Dendritic cell treated with granulocyte-macrophage colony-stimulating factor and Interleukin-4, amounts not matched to agents 40 ng/mL and 50 ng/mL, for 4 days (primary cell): ENCODE measurements around the gene SLC7A9.

Source experiments
- H3K27ac Mint-ChIP-seq: one replicate; pipeline ENCODE4 v1.8.0; 2022; ENCODE audit warnings: mild to moderate bottlenecking, mixed read lengths
- H3K27me3 Mint-ChIP-seq: one replicate; pipeline ENCODE4 v1.8.0; 2022; ENCODE audit warnings: mild to moderate bottlenecking, mixed read lengths
- H3K36me3 Mint-ChIP-seq: one replicate; pipeline ENCODE4 v1.8.0; 2022; ENCODE audit warnings: low read depth, mixed read lengths
- H3K4me1 Mint-ChIP-seq: one replicate; pipeline ENCODE4 v1.8.0; 2022; ENCODE audit warnings: low read depth, mixed read lengths
- H3K4me3 Mint-ChIP-seq: one replicate; pipeline ENCODE4 v1.8.0; 2022; ENCODE audit warnings: mild to moderate bottlenecking, moderate library complexity, mixed read lengths
- H3K9me3 Mint-ChIP-seq: one replicate; pipeline ENCODE4 v1.8.0; 2022; ENCODE audit warnings: mixed read lengths
- intact Hi-C: fragments of 100-400 bp; cut with micrococcal nuclease; formaldehyde crosslinking; loops from one replicate; pipeline ENCODE4 v1.15.0; 2022

Gene SLC7A9

DNA sequence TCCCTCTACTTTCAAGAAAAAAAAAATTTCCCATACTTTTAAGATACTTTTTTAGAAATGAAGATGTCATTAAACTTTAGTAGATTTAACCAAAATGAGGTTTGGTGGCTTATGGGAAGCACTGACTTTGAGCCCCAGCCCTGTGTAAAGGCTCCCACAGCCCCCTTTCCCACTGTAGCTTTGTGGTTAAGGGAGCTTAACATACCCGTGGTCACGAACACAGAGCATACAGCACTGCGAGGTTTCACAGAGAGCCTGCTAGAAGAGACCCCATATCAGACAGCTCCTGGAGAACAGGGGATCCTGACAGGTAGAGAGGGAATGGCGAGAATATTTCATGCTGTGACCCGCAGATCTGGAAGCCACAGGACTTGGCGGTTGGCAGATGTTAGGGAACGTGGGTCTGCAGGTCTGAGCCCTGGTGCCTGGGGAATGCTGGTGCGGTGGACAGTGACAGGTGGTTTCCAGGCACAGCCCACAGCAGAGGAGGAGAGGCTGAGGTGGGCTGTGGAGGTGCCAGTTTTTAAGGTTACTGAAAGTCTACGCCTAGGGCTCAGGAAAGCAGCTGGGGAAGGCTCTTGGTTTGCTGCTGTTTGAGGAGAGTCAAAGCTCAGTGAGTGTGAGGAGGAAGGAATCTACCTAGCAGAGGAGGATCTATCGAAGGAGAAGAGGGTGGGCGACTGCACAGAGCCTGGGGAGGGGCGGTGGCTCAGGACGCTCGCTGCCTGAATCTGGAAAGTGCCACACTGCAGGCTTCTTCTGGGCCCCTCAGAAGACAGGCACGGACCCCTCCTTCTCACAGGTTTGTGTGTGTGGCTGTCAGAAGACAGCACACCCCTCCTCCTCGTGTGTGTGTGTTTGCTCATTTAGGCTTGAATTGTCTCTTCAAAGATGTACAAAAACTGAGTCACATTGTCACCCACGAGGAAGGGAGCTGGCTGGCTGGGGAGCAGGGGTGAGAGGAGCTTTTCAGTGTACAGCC is 49.9 kb downstream of the SLC7A9 start:
- H3K4me3 Mint-ChIP-seq = no peak overlapping the region
- no peaks in the 10 kb centered on the region for H3K36me3 Mint-ChIP-seq
- peaks cover 22% of the 10 kb centered on the region for H3K27me3 Mint-ChIP-seq
- no peaks in the 10 kb centered on the region for H3K4me1 Mint-ChIP-seq
- intact Hi-C loops = no loop called here
- H3K9me3 Mint-ChIP-seq = no peaks in the 10 kb centered on the region
- H3K27ac Mint-ChIP-seq = no peak overlapping the region

DNA sequence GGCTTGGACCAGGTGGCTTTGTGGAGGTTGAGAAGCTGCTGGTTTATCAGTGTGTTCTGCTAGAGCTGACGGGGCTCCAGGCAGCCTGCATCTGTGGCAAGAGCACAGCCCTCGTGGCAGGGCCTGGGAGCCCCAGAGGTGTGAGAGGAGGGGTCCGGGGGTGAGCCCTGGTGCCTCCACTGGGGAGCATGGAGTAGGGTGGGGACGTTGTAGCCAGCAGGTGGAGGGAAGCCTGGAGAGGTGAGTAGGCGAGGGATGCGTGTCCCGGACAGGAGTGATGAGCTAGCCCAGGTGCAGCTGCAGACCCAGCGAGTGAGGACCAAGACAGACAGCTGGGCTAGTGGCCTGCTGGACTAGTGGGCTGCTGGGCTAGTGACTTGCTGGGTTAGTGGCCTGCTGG is 51.0 kb downstream of the SLC7A9 start:
- H3K4me1 Mint-ChIP-seq = no peaks in the 10 kb centered on the region
- H3K27ac Mint-ChIP-seq = no peak overlapping the region
- no peaks in the 10 kb centered on the region for H3K36me3 Mint-ChIP-seq
- peaks cover 12% of the 10 kb centered on the region for H3K27me3 Mint-ChIP-seq
- no peak overlapping the region for H3K4me3 Mint-ChIP-seq
- intact Hi-C loops = no loop called here
- H3K9me3 Mint-ChIP-seq = no peaks in the 10 kb centered on the region

DNA sequence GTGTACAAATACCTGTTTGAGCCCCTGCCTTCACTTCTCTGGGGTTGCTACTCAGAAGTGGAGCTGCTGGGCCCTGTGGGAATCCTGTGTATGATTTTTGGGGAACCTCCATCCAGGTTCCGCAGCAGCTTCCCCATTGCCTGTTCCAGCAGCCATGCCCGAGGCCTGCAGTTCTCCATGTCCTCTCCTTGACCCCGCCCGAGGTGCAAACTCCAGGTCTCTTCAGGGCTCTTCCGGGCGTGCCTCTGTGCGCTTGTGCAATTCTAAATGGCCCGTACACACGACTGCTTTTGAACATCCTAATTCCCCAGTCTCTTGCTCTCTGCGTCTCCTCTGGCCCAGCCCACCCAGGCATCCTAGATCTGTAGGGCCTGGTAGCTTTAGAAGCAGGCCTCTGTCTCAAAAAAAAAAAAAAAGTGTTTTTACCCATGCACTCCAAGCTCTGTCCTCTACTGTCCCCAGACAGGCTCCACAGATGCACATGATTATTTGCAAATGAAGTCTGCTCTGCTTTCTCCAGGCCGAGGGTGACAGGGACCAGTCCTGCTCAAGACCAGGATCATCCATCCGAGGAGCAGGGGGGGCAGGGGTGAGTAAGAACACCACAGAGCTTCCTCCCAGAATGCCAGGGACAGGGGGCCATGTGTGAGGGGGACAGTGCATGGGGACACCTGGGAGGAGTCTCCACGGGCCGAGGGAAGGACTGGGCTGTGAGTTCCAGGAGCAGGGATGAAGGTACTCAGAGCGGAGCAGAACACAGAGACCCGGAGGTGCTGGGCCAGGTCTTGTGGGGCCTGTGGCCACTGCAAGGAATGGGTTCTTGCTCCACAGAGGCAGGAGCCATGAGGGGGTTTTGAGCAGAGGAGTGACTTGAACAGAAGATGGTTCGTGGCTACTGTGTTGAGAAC is 51.7 kb downstream of the SLC7A9 start:
- H3K36me3 Mint-ChIP-seq = no peaks in the 10 kb centered on the region
- no peaks in the 10 kb centered on the region for H3K9me3 Mint-ChIP-seq
- no peak overlapping the region for H3K4me3 Mint-ChIP-seq
- H3K4me1 Mint-ChIP-seq = no peaks in the 10 kb centered on the region
- no peak overlapping the region for H3K27ac Mint-ChIP-seq
- H3K27me3 Mint-ChIP-seq = peaks cover 9% of the 10 kb centered on the region
- intact Hi-C loops = no loop called here

DNA sequence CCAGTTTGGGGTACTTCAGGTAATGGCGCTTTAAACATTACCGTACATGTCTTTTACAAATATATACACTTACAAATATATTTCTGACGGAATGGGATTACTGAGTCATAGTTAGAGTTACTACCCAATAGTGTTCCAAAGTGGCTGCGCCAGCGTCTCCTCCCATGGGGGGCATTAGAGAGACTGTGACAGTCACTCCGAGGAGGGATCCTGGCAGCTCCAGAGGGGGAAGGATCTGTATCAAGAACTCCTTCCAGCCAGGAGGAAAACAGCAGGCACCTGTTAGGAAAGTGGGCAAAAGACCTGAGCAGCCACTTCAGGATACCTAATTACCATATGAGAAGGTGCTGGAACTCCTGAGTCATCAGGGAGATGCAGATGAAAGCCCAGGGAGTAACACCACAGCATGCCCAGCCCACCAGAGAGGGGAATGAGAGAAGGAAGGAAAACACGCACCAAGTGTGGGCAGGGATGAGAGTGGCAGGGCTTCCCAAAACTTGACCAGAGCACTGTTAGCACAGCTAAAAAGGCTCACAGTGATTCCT is 52.9 kb downstream of the SLC7A9 start:
- H3K9me3 Mint-ChIP-seq = no peaks in the 10 kb centered on the region
- intact Hi-C loops = no loop called here
- no peak overlapping the region for H3K27ac Mint-ChIP-seq
- no peaks in the 10 kb centered on the region for H3K36me3 Mint-ChIP-seq
- H3K4me1 Mint-ChIP-seq = no peaks in the 10 kb centered on the region
- peaks cover 10% of the 10 kb centered on the region for H3K27me3 Mint-ChIP-seq
- H3K4me3 Mint-ChIP-seq = no peak overlapping the region

DNA sequence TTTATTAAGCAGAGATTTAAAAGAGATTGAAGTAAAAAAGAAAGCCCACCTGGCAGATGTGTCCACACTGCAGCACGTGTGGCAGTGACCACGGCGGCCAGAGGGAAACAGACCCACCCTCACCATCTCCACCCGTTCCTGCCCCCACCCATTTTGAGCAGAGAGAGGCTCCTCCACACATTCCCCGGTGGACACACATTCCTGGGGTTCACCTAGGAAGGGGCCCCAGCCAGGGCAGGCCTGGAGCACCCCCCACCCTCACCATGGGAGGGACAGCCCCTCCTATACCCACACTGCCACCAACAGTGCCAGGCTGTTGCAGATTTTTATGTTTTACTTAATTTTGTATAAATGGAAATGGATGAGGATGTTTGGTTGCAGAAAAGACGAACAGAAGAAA is 54.9 kb downstream of the SLC7A9 start:
- Mint-ChIP-seq H3K27ac (no peak overlapping the region), H3K4me1 (no peaks in the 10 kb centered on the region), H3K36me3 (no peaks in the 10 kb centered on the region), H3K27me3 (peaks cover 8% of the 10 kb centered on the region), H3K4me3 (no peak overlapping the region), H3K9me3 (no peaks in the 10 kb centered on the region)
- intact Hi-C loops = no loop called here

DNA sequence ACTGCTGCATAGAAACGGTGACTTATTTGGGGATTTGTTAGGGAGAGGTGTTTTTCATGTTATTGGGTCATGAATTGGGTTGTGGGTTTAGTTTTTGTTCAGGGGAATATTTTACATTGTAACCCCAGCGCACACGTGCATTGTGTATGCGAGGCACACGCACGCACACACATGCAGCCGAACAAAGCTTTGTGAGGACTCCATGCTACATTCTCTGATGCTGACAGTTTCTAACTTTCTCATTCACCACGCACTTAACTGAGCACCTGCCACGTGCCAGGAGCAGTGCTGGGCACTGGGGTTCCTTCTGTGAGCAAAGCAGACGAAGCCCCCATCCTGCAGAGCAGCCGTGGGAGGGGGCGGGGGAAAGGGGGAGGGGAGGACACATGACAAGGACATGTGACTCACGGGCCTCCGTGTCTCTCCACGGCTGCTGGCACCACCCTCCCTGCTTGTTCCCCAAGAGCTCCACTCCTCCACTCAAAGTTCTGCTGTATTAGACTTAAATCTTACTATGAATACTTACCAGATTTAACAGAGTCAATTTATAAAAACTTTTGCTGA is 55.6 kb downstream of the SLC7A9 start:
- Mint-ChIP-seq H3K36me3 (no peaks in the 10 kb centered on the region), H3K4me1 (no peaks in the 10 kb centered on the region), H3K27me3 (peaks cover 7% of the 10 kb centered on the region), H3K4me3 (no peak overlapping the region), H3K27ac (no peak overlapping the region), H3K9me3 (no peaks in the 10 kb centered on the region)
- intact Hi-C loops = no loop called here

DNA sequence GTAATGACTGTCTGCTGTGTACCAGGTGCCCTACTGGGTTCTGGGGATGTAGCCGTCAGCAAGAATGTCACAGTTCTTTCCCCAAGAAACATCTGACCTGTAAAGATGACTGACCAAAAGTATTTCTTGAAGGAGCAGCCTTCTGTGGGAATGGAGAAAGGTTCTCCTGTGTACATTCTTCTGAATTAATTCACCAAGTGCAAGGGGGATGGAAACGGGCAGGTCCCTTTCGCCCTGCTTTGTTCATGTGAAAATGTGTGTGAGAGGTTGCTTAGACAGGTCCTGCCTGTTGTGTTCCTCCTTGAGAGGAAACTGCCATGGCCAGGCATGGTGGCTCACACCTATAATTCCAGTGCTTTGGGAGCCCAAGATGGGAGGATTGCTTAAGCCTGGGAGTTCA is 57.0 kb downstream of the SLC7A9 start:
- Mint-ChIP-seq H3K9me3 (no peaks in the 10 kb centered on the region), H3K4me1 (no peaks in the 10 kb centered on the region), H3K4me3 (no peak overlapping the region), H3K27me3 (peaks cover 5% of the 10 kb centered on the region), H3K36me3 (no peaks in the 10 kb centered on the region), H3K27ac (no peak overlapping the region)
- intact Hi-C loops = no loop called here

DNA sequence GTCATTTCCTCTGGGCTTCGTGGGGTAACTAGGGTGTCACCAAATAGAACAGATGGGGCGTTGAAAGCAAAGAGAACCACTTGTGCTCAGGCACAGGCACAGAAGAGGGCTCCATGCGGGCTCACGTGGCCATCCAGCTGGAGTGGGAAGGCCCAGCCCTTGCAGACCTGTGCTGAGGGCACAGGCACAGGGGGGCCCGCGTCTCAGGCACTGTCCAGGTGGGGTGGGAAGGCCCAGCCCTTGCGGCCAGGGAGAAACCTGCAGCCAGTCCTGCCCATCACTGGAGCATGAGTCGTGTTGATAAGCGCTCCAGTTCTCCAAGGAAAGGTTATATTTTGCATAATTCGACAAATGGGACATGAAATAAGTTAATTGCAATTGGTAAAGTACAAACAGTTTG is 57.5 kb downstream of the SLC7A9 start:
- Mint-ChIP-seq H3K4me1 (no peaks in the 10 kb centered on the region), H3K36me3 (no peaks in the 10 kb centered on the region), H3K9me3 (no peaks in the 10 kb centered on the region), H3K27ac (no peak overlapping the region), H3K27me3 (peaks cover 5% of the 10 kb centered on the region), H3K4me3 (no peak overlapping the region)
- intact Hi-C loops = no loop called here

DNA sequence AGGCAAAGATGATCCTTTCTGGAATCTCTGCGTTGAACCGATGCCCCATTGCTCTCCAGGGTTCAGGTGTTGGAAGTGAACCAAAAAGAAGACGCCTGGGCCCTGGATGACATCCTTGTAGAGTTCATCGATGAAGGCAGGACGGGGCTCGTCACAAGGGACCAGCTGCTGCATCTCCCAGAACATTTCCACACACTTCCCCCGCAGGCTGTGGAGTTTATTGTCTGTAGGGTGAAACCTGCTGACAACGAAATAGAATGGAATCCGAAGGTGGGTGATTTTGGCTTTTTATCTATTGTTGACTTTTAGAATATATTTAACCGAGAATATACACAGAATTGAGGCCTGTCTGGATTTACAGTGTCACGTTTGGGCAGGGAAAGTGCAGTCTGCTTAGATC is 58.4 kb downstream of the SLC7A9 start:
- intact Hi-C loops = no loop called here
- Mint-ChIP-seq H3K27me3 (peaks cover 2% of the 10 kb centered on the region), H3K27ac (no peak overlapping the region), H3K4me3 (no peak overlapping the region), H3K36me3 (no peaks in the 10 kb centered on the region), H3K4me1 (no peaks in the 10 kb centered on the region), H3K9me3 (no peaks in the 10 kb centered on the region)

DNA sequence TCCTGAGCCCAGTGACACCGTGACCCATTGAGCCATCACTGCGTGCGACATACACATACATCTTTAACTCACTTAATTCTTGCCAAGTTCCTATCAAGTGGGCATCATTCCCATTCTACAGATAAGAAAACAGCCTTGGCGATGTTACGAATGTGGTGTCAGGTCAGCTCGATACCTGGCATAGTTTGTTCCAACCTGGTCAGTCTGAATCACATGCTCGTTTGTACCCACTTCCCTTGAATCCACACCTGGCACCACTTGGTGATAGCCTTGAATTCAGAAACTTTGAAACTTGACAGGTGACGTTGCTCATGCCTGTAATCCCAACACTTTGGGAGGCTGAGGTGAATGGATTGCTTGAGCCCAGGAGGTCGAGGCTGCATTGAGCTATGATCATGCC is 59.1 kb downstream of the SLC7A9 start:
- no peaks in the 10 kb centered on the region for H3K4me1 Mint-ChIP-seq
- no peaks in the 10 kb centered on the region for H3K9me3 Mint-ChIP-seq
- no peak overlapping the region for H3K4me3 Mint-ChIP-seq
- intact Hi-C loops = no loop called here
- no peak overlapping the region for H3K27ac Mint-ChIP-seq
- H3K27me3 Mint-ChIP-seq = peaks cover 2% of the 10 kb centered on the region
- H3K36me3 Mint-ChIP-seq = no peaks in the 10 kb centered on the region

DNA sequence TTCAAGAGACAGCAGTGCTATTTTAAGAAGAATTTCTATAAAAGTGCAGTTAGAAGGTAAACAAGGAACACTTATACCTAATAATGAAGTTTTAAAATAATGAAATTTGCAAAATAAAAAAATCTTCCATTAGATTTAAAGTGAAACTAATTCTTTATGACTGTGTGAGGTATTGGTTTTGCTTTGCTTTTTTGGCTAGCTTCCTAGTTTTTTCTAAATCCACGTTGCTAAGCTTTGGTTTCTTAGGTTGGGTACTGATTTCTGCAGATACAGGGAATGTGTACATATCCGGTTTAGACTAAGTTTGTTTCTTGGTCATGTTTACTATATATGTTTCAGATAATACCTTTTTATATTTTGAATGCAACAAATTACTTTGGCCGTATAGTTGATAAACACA is 59.8 kb downstream of the SLC7A9 start:
- no peak overlapping the region for H3K27ac Mint-ChIP-seq

DNA sequence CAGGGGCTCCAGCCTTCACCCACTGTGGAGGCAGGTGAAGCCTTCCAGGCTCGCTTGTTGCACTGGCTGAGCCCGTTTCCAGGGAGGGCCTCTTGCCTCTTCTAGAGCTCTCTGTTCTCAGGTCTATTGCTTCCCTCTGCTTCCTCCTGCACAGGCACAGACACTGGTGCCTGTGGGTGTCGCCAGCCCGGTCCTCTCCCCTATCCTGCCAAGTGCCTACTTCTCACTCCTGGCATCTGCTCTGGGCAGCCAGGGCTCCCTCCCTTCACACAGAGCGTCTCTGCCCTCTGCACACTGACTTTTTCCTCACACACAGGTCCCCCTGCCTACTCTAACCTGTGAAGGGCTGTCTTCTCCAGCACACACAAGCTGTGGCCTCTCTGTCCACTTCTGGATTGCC is 60.3 kb downstream of the SLC7A9 start:
- intact Hi-C loops = no loop called here
- Mint-ChIP-seq H3K36me3 (no peaks in the 10 kb centered on the region), H3K4me1 (no peaks in the 10 kb centered on the region), H3K27me3 (peaks cover 2% of the 10 kb centered on the region), H3K27ac (no peak overlapping the region), H3K9me3 (no peaks in the 10 kb centered on the region), H3K4me3 (no peak overlapping the region)

More for the DNA sequence above, 59.8 kb downstream of the SLC7A9 start:
- no peaks in the 10 kb centered on the region for H3K4me1 Mint-ChIP-seq
- intact Hi-C loops = no loop called here
- H3K36me3 Mint-ChIP-seq = no peaks in the 10 kb centered on the region
- H3K27me3 Mint-ChIP-seq = peaks cover 2% of the 10 kb centered on the region
- H3K9me3 Mint-ChIP-seq = no peaks in the 10 kb centered on the region
- H3K4me3 Mint-ChIP-seq = no peak overlapping the region

DNA sequence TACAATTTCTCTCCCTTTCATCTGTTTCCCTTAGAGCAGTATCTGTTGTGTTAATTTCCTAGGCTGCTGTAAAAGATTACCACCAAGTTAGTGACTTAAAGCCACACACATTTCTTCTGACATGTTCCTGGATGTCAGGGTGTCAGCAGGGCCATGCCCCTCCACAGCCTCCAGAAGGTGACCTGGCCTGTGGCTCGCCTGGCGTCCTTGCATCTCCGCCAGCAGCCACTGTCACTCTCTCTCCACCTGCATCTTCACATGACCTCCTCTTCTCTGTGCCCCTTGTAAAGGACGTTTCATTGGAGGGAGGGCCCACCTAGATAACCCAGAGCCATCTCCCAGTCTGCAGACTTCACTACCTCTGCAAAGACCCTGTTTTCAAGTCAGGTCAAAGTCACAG is 61.3 kb downstream of the SLC7A9 start:
- peaks cover 2% of the 10 kb centered on the region for H3K27me3 Mint-ChIP-seq
- intact Hi-C loops = no loop called here
- H3K9me3 Mint-ChIP-seq = no peaks in the 10 kb centered on the region
- H3K36me3 Mint-ChIP-seq = no peaks in the 10 kb centered on the region
- H3K4me3 Mint-ChIP-seq = no peak overlapping the region
- no peak overlapping the region for H3K27ac Mint-ChIP-seq
- no peaks in the 10 kb centered on the region for H3K4me1 Mint-ChIP-seq

DNA sequence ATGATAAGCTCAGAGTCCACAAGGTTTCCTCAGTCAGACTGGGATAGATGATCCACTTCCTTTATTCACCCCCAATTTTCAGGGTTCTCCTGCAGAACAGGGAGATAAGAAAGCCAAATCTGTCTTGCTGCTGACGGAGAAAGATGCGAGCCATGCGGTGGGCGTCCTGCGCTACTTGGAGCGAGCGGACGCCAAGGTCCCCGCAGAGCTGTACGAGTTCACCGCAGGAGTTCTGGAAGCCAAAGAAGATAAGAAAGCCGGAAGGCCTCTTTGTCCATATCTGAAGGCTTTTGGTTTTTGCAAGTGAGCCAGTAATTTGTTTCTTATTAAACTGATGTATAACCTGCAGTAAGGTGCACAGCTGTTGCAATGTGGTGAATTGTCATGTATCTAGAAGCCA is 66.7 kb downstream of the SLC7A9 start:
- no peaks in the 10 kb centered on the region for H3K9me3 Mint-ChIP-seq
- peaks cover 1% of the 10 kb centered on the region for H3K27me3 Mint-ChIP-seq
- H3K36me3 Mint-ChIP-seq = no peaks in the 10 kb centered on the region
- intact Hi-C loops = no loop called here
- H3K4me3 Mint-ChIP-seq = no peak overlapping the region
- H3K4me1 Mint-ChIP-seq = no peaks in the 10 kb centered on the region
- H3K27ac Mint-ChIP-seq = no peak overlapping the region
